ENCODE data around the gene CEND1. TPM values are rescaled to one million over a fixed set of nuclear protein-coding genes. Genes with fewer than 3 reads are reported as not detected.

CEND1 gene
- polyA plus RNA-seq, 1 donor from 2014 or later, result 0.99 TPM

GRCh38 chr11:798093-798713, 8.3 kb upstream of the CEND1 start, which contains the start of gene SLC25A22:
Gene SLC25A22 (minus strand): TSS chr11:798281. CDS start chr11:795006, 3,275 bp downstream.
- Mint-ChIP-seq H3K36me3 (no peaks in the 10 kb centered on the region), H3K27me3 (no peaks in the 10 kb centered on the region), H3K4me3 (peak within 1 kb of the TSS; percentile 87 to 99 (median 96)), H3K27ac (peak within 1 kb of the TSS; percentile 82 to 100 (median 96)), H3K4me1 (peaks cover 0 to 6% (median 5%) of the 10 kb centered on the region in 3 donors), H3K9me3 (no peaks in the 10 kb centered on the region)

GRCh38 chr11:797296-798092, 7.6 kb upstream of the CEND1 start:
- Mint-ChIP-seq H3K4me1 (peaks cover 0 to 6% (median 5%) of the 10 kb centered on the region in 3 donors), H3K4me3 (peak overlapping the region; percentile 87 to 99 (median 96)), H3K9me3 (no peaks in the 10 kb centered on the region), H3K27ac (peak overlapping the region; percentile 82 to 100 (median 96)), H3K27me3 (no peaks in the 10 kb centered on the region), H3K36me3 (no peaks in the 10 kb centered on the region)

GRCh38 chr11:796565-797295, 6.8 kb upstream of the CEND1 start:
- Mint-ChIP-seq H3K4me1 (peaks cover 0 to 6% (median 5%) of the 10 kb centered on the region in 3 donors), H3K27me3 (no peaks in the 10 kb centered on the region), H3K9me3 (no peaks in the 10 kb centered on the region), H3K36me3 (no peaks in the 10 kb centered on the region), H3K4me3 (peak overlapping the region; percentile 87 to 99 (median 96)), H3K27ac (peak overlapping the region; percentile 88 to 100 (median 96))

GRCh38 chr11:795634-796564, 6.0 kb upstream of the CEND1 start:
- Mint-ChIP-seq H3K4me3 (peak overlapping the region; percentile 87 to 99 (median 96)), H3K27me3 (no peaks in the 10 kb centered on the region), H3K27ac (peak overlapping the region; percentile 88 to 100 (median 91)), H3K36me3 (no peaks in the 10 kb centered on the region), H3K4me1 (peaks cover 0 to 6% (median 5%) of the 10 kb centered on the region in 3 donors), H3K9me3 (no peaks in the 10 kb centered on the region)

GRCh38 chr11:794766-795633, 5.1 kb upstream of the CEND1 start:
- H3K4me3 Mint-ChIP-seq, result peak overlapping the region; percentile 48 to 81 (median 62)
- H3K9me3 Mint-ChIP-seq, result no peaks in the 10 kb centered on the region
- H3K27ac Mint-ChIP-seq, result peak overlapping the region in 1 of 3 donors; percentile 74
- H3K4me1 Mint-ChIP-seq, result peaks cover 0 to 6% (median 5%) of the 10 kb centered on the region in 3 donors
- no peaks in the 10 kb centered on the region for H3K27me3 Mint-ChIP-seq
- H3K36me3 Mint-ChIP-seq, result no peaks in the 10 kb centered on the region

- Mint-ChIP-seq H3K36me3 (no peaks in the 10 kb centered on the region), H3K27ac (peak overlapping the region in 1 of 3 donors; percentile 74)
These were observed 4.3 kb upstream of the CEND1 start for GRCh38 chr11:794013-794765.

GRCh38 chr11:793556-793955, 3.7 kb upstream of the CEND1 start:
- Mint-ChIP-seq H3K36me3 (no peaks in the 10 kb centered on the region), H3K27ac (no peak overlapping the region), H3K4me3 (peak overlapping the region in 2 of 4 donors; percentile 43 to 75), H3K9me3 (no peaks in the 10 kb centered on the region), H3K4me1 (peaks cover 0 to 6% (median 5%) of the 10 kb centered on the region in 3 donors), H3K27me3 (peaks cover 3% of the 10 kb centered on the region)

More at GRCh38 chr11:794013-794765, 4.3 kb upstream of the CEND1 start:
- Mint-ChIP-seq H3K27me3 (no peaks in the 10 kb centered on the region), H3K4me1 (peaks cover 0 to 6% (median 5%) of the 10 kb centered on the region in 3 donors), H3K4me3 (peak overlapping the region in 3 of 4 donors; percentile 48 to 75 (median 69)), H3K9me3 (no peaks in the 10 kb centered on the region)

GRCh38 chr11:792873-793272, 3.0 kb upstream of the CEND1 start:
- Mint-ChIP-seq H3K27ac (no peak overlapping the region), H3K4me1 (peaks cover 0 to 6% (median 5%) of the 10 kb centered on the region in 3 donors), H3K4me3 (peak overlapping the region in 1 of 4 donors; percentile 26)

GRCh38 chr11:792535-792821, 2.6 kb upstream of the CEND1 start:
- no peaks in the 10 kb centered on the region for H3K9me3 Mint-ChIP-seq
- peaks cover 3% of the 10 kb centered on the region for H3K27me3 Mint-ChIP-seq
- no peaks in the 10 kb centered on the region for H3K36me3 Mint-ChIP-seq
- H3K4me1 Mint-ChIP-seq, result peaks cover 0 to 6% (median 5%) of the 10 kb centered on the region in 3 donors
- H3K4me3 Mint-ChIP-seq, result no peak overlapping the region
- no peak overlapping the region for H3K27ac Mint-ChIP-seq

More at GRCh38 chr11:792873-793272, 3.0 kb upstream of the CEND1 start:
- Mint-ChIP-seq H3K27me3 (peaks cover 3% of the 10 kb centered on the region), H3K36me3 (no peaks in the 10 kb centered on the region), H3K9me3 (no peaks in the 10 kb centered on the region)

GRCh38 chr11:791658-792534, 2.0 kb upstream of the CEND1 start:
- H3K4me1 Mint-ChIP-seq, result peaks cover 0 to 5% (median 4%) of the 10 kb centered on the region in 3 donors
- peaks cover 3% of the 10 kb centered on the region for H3K27me3 Mint-ChIP-seq
- no peak overlapping the region for H3K4me3 Mint-ChIP-seq
- peak overlapping the region in 1 of 3 donors; percentile 51 for H3K27ac Mint-ChIP-seq
- H3K36me3 Mint-ChIP-seq, result no peaks in the 10 kb centered on the region
- H3K9me3 Mint-ChIP-seq, result no peaks in the 10 kb centered on the region

- peaks cover 3% of the 10 kb centered on the region for H3K27me3 Mint-ChIP-seq
- H3K27ac Mint-ChIP-seq, result peak overlapping the region in 2 of 3 donors; percentile 31 to 42
- no peak overlapping the region for H3K4me3 Mint-ChIP-seq
- no peaks in the 10 kb centered on the region for H3K9me3 Mint-ChIP-seq
- peaks cover 0 to under 1% (median under 1%) of the 10 kb centered on the region in 3 donors for H3K4me1 Mint-ChIP-seq
- H3K36me3 Mint-ChIP-seq, result no peaks in the 10 kb centered on the region
These were observed 1.1 kb upstream of the CEND1 start for GRCh38 chr11:790721-791564.
